K562 (cell line): ENCODE results near the gene MT4. TPM values are rescaled to one million over a fixed set of nuclear protein-coding genes. Genes with fewer than 3 reads are reported as not detected.

Experiments used
- ATF4 ChIP-seq: fragments of 450-650 bp; formaldehyde crosslinking; IDR thresholded peaks from 2 replicates; pipeline ENCODE4 v1.4.0; 2022; ENCODE audit warnings: mild to moderate bottlenecking, moderate library complexity
- BCLAF1 ChIP-seq, 2 experiments: fragments of 450-650 bp in 1 of 2; IDR thresholded peaks; 2 replicates each; pipeline ENCODE4 v1.6.1; 2011 to 2017; ENCODE audit warnings: low read depth in 2 of 2, antibody characterized with exemption in 1 of 2, borderline replicate concordance in 1 of 2, low read length in 1 of 2, mild to moderate bottlenecking in 1 of 2, mixed read lengths in 1 of 2; ENCODE audit not compliant: control insufficient read depth in 1 of 2
- DLX4 ChIP-seq: fragments of 250-450 bp; sonication (Bioruptor Pico); IDR thresholded peaks from 2 replicates; pipeline ENCODE4 v1.6.1; 2021; ENCODE audit warnings: mild to moderate bottlenecking
- ILF3 ChIP-seq: fragments of 450-650 bp; IDR thresholded peaks from 2 replicates; pipeline ENCODE4 v1.6.1; 2018; ENCODE audit warnings: antibody characterized with exemption, mild to moderate bottlenecking, moderate library complexity, borderline replicate concordance
- NRF1 ChIP-seq, 2 experiments: fragments of 450-650 bp; IDR thresholded peaks in 1 of 2; conservative IDR thresholded peaks in 1 of 2; 2 replicates each; pipeline ENCODE4 v1.6.1; 2014; ENCODE audit warnings: mild to moderate bottlenecking in 2 of 2
- POLR2AphosphoS5 ChIP-seq: IDR thresholded peaks from 2 replicates; pipeline ENCODE4 v1.6.1; 2011; ENCODE audit warnings: mild to moderate bottlenecking, low read depth, low read length, moderate library complexity; ENCODE audit not compliant: control insufficient read depth, insufficient read depth
- RBM25 ChIP-seq: fragments of 200-400 bp; formaldehyde crosslinking; IDR thresholded peaks from 2 replicates; pipeline ENCODE4 v1.6.1; 2018; ENCODE audit warnings: low read length, low read depth, moderate library complexity; ENCODE audit not compliant: severe bottlenecking
- THRB ChIP-seq: fragments of 450-650 bp; formaldehyde crosslinking; conservative IDR thresholded peaks from 2 replicates; pipeline ENCODE4 v1.4.0; 2022; ENCODE audit warnings: mild to moderate bottlenecking, missing genetic modification characterization
- ZNF12 ChIP-seq: sonication (generic); formaldehyde crosslinking; IDR thresholded peaks from 2 replicates; pipeline ENCODE4 v1.4.0; 2020; ENCODE audit warnings: mild to moderate bottlenecking, missing genetic modification reagents
- ZNF318 ChIP-seq, 2 experiments: fragments of 450-650 bp; IDR thresholded peaks; 2 replicates each; pipeline ENCODE4 v1.6.1; 2016; ENCODE audit warnings: mild to moderate bottlenecking in 2 of 2, borderline replicate concordance in 1 of 2, low read depth in 1 of 2, moderate library complexity in 1 of 2
- ZSCAN29 ChIP-seq: fragments of 450-650 bp; IDR thresholded peaks from 2 replicates; pipeline ENCODE4 v1.6.1; 2017
- polyA plus RNA-seq, 8 experiments: library from polyadenylated mRNA; depleted of rRNA in 4 of 8; stranded (reverse) in 5 of 8; unstranded in 3 of 8; fragments of >200 nt; fragmentation: Nextera tagmentation in 2 of 8; fragmentation: Illumina TruSeq in 1 of 8; extraction: Ambion mirVana in 2 of 8; extraction: Trizol in 1 of 8; gene quantifications; 2 replicates each; pipeline versions ENCODE4 v1.2.1 to v1.2.3, GENCODE V29; 2011 to 2014; ENCODE audit warnings: inconsistent platforms in 1 of 8, missing spikeins in 1 of 8
- total RNA-seq, 7 experiments: library from RNA; depleted of rRNA in 6 of 7; stranded (reverse); fragments of >200 nt in 6 of 7; fragmentation: Illumina TruSeq in 2 of 7; extraction: Trizol in 2 of 7; gene quantifications; 2 replicates each; pipeline versions ENCODE4 v1.2.1 to v1.2.3, GENCODE V29; 2011 to 2021; ENCODE audit warnings: low replicate concordance in 1 of 7

MT4 gene
- total and polyA plus RNA-seq, 9 of the 15 experiments (the other 6 are each of a cell fraction or from before 2014, with no cell fraction given) = not detected

- TF ChIP-seq ZNF318 (IDR thresholded peaks at IDR 0.05; ENCODE audit: borderline replicate concordance in 1 of 2, low read depth in 1 of 2) = no peak
- no peak; the same call in 1 of the 2 replicates for TF ChIP-seq ILF3
- TF ChIP-seq NRF1 (conservative IDR thresholded peaks at IDR 0.05 in 1 of 2, IDR thresholded peaks at IDR 0.05 in 1 of 2) = peak; percentile 87 to 88
- TF ChIP-seq RBM25 = peak; percentile 93
- peak; percentile 39 for TF ChIP-seq POLR2AphosphoS5
- TF ChIP-seq BCLAF1 (IDR thresholded peaks at IDR 0.05; ENCODE audit: borderline replicate concordance in 1 of 2, control insufficient read depth in 1 of 2, low read depth in 2 of 2, low read length in 1 of 2) = no peak
- TF ChIP-seq DLX4 (CRISPR knock-in tag) = no peak
- no peak for TF ChIP-seq ZSCAN29
- no peak for TF ChIP-seq THRB (CRISPR knock-in tag)
- TF ChIP-seq ATF4 (CRISPR knock-in tag) = no peak; the same call in 1 of the 2 replicates
- TF ChIP-seq ZNF12 (CRISPR knock-in tag) = no peak
Observed at GRCh38 chr16:56608043-56608875, 43.4 kb downstream of the MT4 start, which contains the start of gene MT2A (continued).
